ENCODE measurements around the gene ARHGAP27. TPM values are rescaled to one million over a fixed set of nuclear protein-coding genes. Genes with fewer than 3 reads are reported as not detected.

ARHGAP27 gene
- total RNA-seq, 1 donor from 2014 or later, result 1.4 TPM

GRCh38 chr17:45366049-45366448 lies 66.6 kb downstream of the ARHGAP27 start:
- H3K36me3 Mint-ChIP-seq (ENCODE audit: low read depth), result no peaks in the 10 kb centered on the region
- TF ChIP-seq CTCF (conservative IDR thresholded peaks at IDR 0.05), result no peak
- no peak overlapping the region for H3K4me3 Mint-ChIP-seq
- DNase-seq (ENCODE audit: low read depth, low spot score), result no peak
- no peaks in the 10 kb centered on the region for H3K9me3 Mint-ChIP-seq
- peaks cover 8% of the 10 kb centered on the region for H3K27me3 Mint-ChIP-seq (ENCODE audit: low read depth)
- no peak overlapping the region for H3K27ac Mint-ChIP-seq (ENCODE audit: unreplicated experiment)
- H3K4me1 Mint-ChIP-seq, result peaks cover 11% of the 10 kb centered on the region

GRCh38 chr17:45364531-45365390 lies 67.9 kb downstream of the ARHGAP27 start:
- Mint-ChIP-seq H3K4me3 (no peak overlapping the region), H3K36me3 (ENCODE audit: low read depth) (no peaks in the 10 kb centered on the region), H3K27ac (ENCODE audit: unreplicated experiment) (peak overlapping the region; percentile 76), H3K9me3 (no peaks in the 10 kb centered on the region), H3K27me3 (ENCODE audit: low read depth) (peaks cover 13% of the 10 kb centered on the region), H3K4me1 (peaks cover 9% of the 10 kb centered on the region)
- no peak for TF ChIP-seq CTCF (conservative IDR thresholded peaks at IDR 0.05)
- DNase-seq (ENCODE audit: low read depth, low spot score), result no peak

GRCh38 chr17:45363498-45363897 lies 69.2 kb downstream of the ARHGAP27 start:
- H3K9me3 Mint-ChIP-seq, result no peaks in the 10 kb centered on the region
- peaks cover 9% of the 10 kb centered on the region for H3K4me1 Mint-ChIP-seq
- H3K36me3 Mint-ChIP-seq (ENCODE audit: low read depth), result no peaks in the 10 kb centered on the region
- TF ChIP-seq CTCF (conservative IDR thresholded peaks at IDR 0.05), result no peak
- DNase-seq (ENCODE audit: low read depth, low spot score), result no peak
- peaks cover 13% of the 10 kb centered on the region for H3K27me3 Mint-ChIP-seq (ENCODE audit: low read depth)
- H3K27ac Mint-ChIP-seq (ENCODE audit: unreplicated experiment), result no peak overlapping the region
- H3K4me3 Mint-ChIP-seq, result no peak overlapping the region

- no peaks in the 10 kb centered on the region for H3K9me3 Mint-ChIP-seq
- H3K4me1 Mint-ChIP-seq, result peaks cover 9% of the 10 kb centered on the region
- no peak overlapping the region for H3K4me3 Mint-ChIP-seq
- peaks cover 17% of the 10 kb centered on the region for H3K27me3 Mint-ChIP-seq (ENCODE audit: low read depth)
- TF ChIP-seq CTCF (conservative IDR thresholded peaks at IDR 0.05), result no peak
- no peak for DNase-seq (ENCODE audit: low read depth, low spot score)
- no peaks in the 10 kb centered on the region for H3K36me3 Mint-ChIP-seq (ENCODE audit: low read depth)
- no peak overlapping the region for H3K27ac Mint-ChIP-seq (ENCODE audit: unreplicated experiment)
These were observed 70.7 kb downstream of the ARHGAP27 start for GRCh38 chr17:45361976-45362375.

- TF ChIP-seq CTCF (conservative IDR thresholded peaks at IDR 0.05), result no peak
- H3K4me3 Mint-ChIP-seq, result no peak overlapping the region
- no peaks in the 10 kb centered on the region for H3K9me3 Mint-ChIP-seq
- peaks cover 9% of the 10 kb centered on the region for H3K4me1 Mint-ChIP-seq
- no peak overlapping the region for H3K27ac Mint-ChIP-seq (ENCODE audit: unreplicated experiment)
- no peaks in the 10 kb centered on the region for H3K36me3 Mint-ChIP-seq (ENCODE audit: low read depth)
- peaks cover 17% of the 10 kb centered on the region for H3K27me3 Mint-ChIP-seq (ENCODE audit: low read depth)
- no peak for DNase-seq (ENCODE audit: low read depth, low spot score)
These were observed 71.2 kb downstream of the ARHGAP27 start for GRCh38 chr17:45361451-45361850.

Measured in neural crest cell (in vitro differentiated cells).